Spleen (tissue), 11 donors: ENCODE data around the gene GDPD5. TPM values are rescaled to one million over a fixed set of nuclear protein-coding genes. Genes with fewer than 3 reads are reported as not detected.

ENCODE experiments used
- DNase-seq: peaks from one replicate; pipeline ENCODE4 v3.0.0-alpha.2; 2020
- H3K27ac ChIP-seq, 8 donors: fragments of 200-600 bp; sonication (generic) in 7 of 8; 1 replicate in 4 of 8; 2 replicates in 4 of 8; pipeline versions ENCODE4 v1.5.0 to v1.8.0; 2016 to 2021; ENCODE audit warnings: inconsistent platforms in 4 of 8, mild to moderate bottlenecking in 4 of 8, moderate library complexity in 1 of 8
- H3K27me3 ChIP-seq, 7 donors: fragments of 200-600 bp; sonication (generic) in 6 of 7; replicated peaks in 1 of 7; 1 replicate in 4 of 7; 2 replicates in 3 of 7; pipeline versions ENCODE4 v1.5.0 to v1.8.0; 2016 to 2021; ENCODE audit warnings: inconsistent platforms in 3 of 7, mild to moderate bottlenecking in 1 of 7
- H3K36me3 ChIP-seq, 6 donors: fragments of 200-600 bp; sonication (generic) in 5 of 6; 1 replicate in 4 of 6; 2 replicates in 2 of 6; pipeline versions ENCODE4 v1.5.0 to v1.8.0; 2016 to 2021; ENCODE audit warnings: inconsistent platforms in 2 of 6
- H3K4me1 ChIP-seq, 6 donors: fragments of 200-600 bp; sonication (generic) in 5 of 6; 1 replicate in 3 of 6; 2 replicates in 3 of 6; pipeline versions ENCODE4 v1.5.0 to v1.8.0; 2016 to 2021; ENCODE audit warnings: inconsistent platforms in 3 of 6
- H3K4me3 ChIP-seq, 8 donors: fragments of 200-600 bp; sonication (generic) in 7 of 8; 1 replicate in 4 of 8; 2 replicates in 4 of 8; pipeline versions ENCODE4 v1.5.0 to v1.8.0; 2016 to 2021; ENCODE audit warnings: inconsistent platforms in 4 of 8, mild to moderate bottlenecking in 4 of 8, moderate library complexity in 2 of 8
- H3K9me3 ChIP-seq, 8 donors: fragments of 200-600 bp; sonication (generic) in 7 of 8; 1 replicate in 4 of 8; 2 replicates in 4 of 8; pipeline versions ENCODE4 v1.5.0 to v1.8.0; 2016 to 2021; ENCODE audit warnings: inconsistent platforms in 4 of 8
- POLR2A ChIP-seq, 3 donors: fragments of 450-650 bp; IDR thresholded peaks; one replicate each; pipeline ENCODE4 v1.5.1; 2017; ENCODE audit warnings: antibody characterized with exemption in 3 of 3, mild to moderate bottlenecking in 1 of 3
- POLR2AphosphoS5 ChIP-seq, 3 donors: sonication (generic); formaldehyde crosslinking; IDR thresholded peaks; one replicate each; pipeline ENCODE4 v1.5.1; 2017; ENCODE audit warnings: antibody characterized with exemption in 3 of 3
- WGBS, 5 donors: extraction: QIAGEN DNeasy Blood & Tissue Kit in 3 of 5; methylation state at CpG; one replicate each; pipeline versions ENCODE4 v1.1.5 to v1.1.7; 2013 to 2018; 5-methylcytosine and 5-hydroxymethylcytosine counted together
- intact Hi-C: fragments of 100-400 bp; cut with DNase I; formaldehyde crosslinking; loops from one replicate; pipeline ENCODE4 v1.15.0; 2023; ENCODE audit warnings: low total_unique reads
- polyA plus RNA-seq, 3 donors: library from polyadenylated mRNA; stranded (reverse); fragments of 200-250 nt; gene quantifications; one replicate each; pipeline ENCODE4 v1.2.1, GENCODE V29; 2013
- total RNA-seq, 7 donors: library from RNA; depleted of rRNA in 3 of 7; stranded (reverse); fragments of >200 nt in 3 of 7; fragmentation: NEBNext Ultra II Directional in 4 of 7; extraction: Animal tissue kit (Norgen Biotek cat#: 25700) in 4 of 7; gene quantifications; one replicate each; pipeline versions ENCODE4 v1.1.0 to v1.2.1, GENCODE V29; 2016 to 2021
- TF ChIP-seq, protein P1 (sequence below), 11 experiments: fragments of 200-600 bp in 7 of 11; fragments of 450-650 bp in 4 of 11; sonication (generic) in 4 of 11; IDR thresholded peaks in 8 of 11; conservative IDR thresholded peaks in 3 of 11; 1 replicate in 7 of 11; 2 replicates in 4 of 11; pipeline versions ENCODE4 v1.4.0 to v1.8.0; 2016 to 2021; ENCODE audit warnings: antibody characterized with exemption in 11 of 11, inconsistent platforms in 4 of 11, mild to moderate bottlenecking in 1 of 11
- donor health status: healthy with polysubstance abuse.
- donor health status: DM: no; HTN: no; CAD: no; lungs with moderate emphysema.
- donor health status: DM: no; HTN: no; CAD: no.
- donor health status: Bipolar disorder and iron deficiency.
- donor health status: healthy.
- donor health status: DM: no; HTN: no; CAD: no.
- donor health status: DM: yes; HTN: yes; CAD: no.

GDPD5 gene
- total and polyA plus RNA-seq, 10 donors = 44.6 to 273 (median 146) TPM

- Histone ChIP-seq H3K4me1 (peaks cover 3 to 35% (median 12%) of the 10 kb centered on the region in 6 donors), H3K4me3 (no peak overlapping the region), H3K27ac (peak overlapping the region in 7 of 8 donors; percentile 58 to 82 (median 70)), H3K27me3 (no peaks in the 10 kb centered on the region), H3K36me3 (no peaks in the 10 kb centered on the region), H3K9me3 (no peaks in the 10 kb centered on the region)
- TF ChIP-seq POLR2AphosphoS5 (IDR thresholded peaks at IDR 0.05) (no peak), POLR2A (IDR thresholded peaks at IDR 0.05) (no peak)
- TF ChIP-seq, protein P1, sequence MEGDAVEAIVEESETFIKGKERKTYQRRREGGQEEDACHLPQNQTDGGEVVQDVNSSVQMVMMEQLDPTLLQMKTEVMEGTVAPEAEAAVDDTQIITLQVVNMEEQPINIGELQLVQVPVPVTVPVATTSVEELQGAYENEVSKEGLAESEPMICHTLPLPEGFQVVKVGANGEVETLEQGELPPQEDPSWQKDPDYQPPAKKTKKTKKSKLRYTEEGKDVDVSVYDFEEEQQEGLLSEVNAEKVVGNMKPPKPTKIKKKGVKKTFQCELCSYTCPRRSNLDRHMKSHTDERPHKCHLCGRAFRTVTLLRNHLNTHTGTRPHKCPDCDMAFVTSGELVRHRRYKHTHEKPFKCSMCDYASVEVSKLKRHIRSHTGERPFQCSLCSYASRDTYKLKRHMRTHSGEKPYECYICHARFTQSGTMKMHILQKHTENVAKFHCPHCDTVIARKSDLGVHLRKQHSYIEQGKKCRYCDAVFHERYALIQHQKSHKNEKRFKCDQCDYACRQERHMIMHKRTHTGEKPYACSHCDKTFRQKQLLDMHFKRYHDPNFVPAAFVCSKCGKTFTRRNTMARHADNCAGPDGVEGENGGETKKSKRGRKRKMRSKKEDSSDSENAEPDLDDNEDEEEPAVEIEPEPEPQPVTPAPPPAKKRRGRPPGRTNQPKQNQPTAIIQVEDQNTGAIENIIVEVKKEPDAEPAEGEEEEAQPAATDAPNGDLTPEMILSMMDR (IDR thresholded peaks at IDR 0.05 in 8 of 11, conservative IDR thresholded peaks at IDR 0.05 in 3 of 11) = no peak
- DNase-seq = no peak
- intact Hi-C loops = no loop called here
- 31 to 79% (median 60%) methylated on average over 1 of the region's 1 CpG for WGBS, 5 donors
Measured at GRCh38 chr11:75553889-75554257, 28.1 kb upstream of the GDPD5 start.

GRCh38 chr11:75553182-75553581, 27.4 kb upstream of the GDPD5 start:
- no peaks in the 10 kb centered on the region for H3K9me3 ChIP-seq
- intact Hi-C loops = no loop called here
- peaks cover 0 to 28% (median 5%) of the 10 kb centered on the region in 6 donors for H3K4me1 ChIP-seq
- no peaks in the 10 kb centered on the region for H3K36me3 ChIP-seq
- WGBS, 5 donors = 79 to 89% (median 86%) methylated on average over 6 of the region's 6 CpGs
- no peaks in the 10 kb centered on the region for H3K27me3 ChIP-seq
- TF ChIP-seq POLR2A (IDR thresholded peaks at IDR 0.05) = no peak
- TF ChIP-seq POLR2AphosphoS5 (IDR thresholded peaks at IDR 0.05) = no peak
- TF ChIP-seq, protein P1 (IDR thresholded peaks at IDR 0.05 in 8 of 11, conservative IDR thresholded peaks at IDR 0.05 in 3 of 11) = no peak
- H3K4me3 ChIP-seq = no peak overlapping the region
- peak overlapping the region in 3 of 8 donors; percentile 64 to 73 (median 70) for H3K27ac ChIP-seq
- no peak for DNase-seq

- no peak overlapping the region for H3K27ac ChIP-seq
- peaks cover 0 to 8% (median 0%) of the 10 kb centered on the region in 7 donors for H3K27me3 ChIP-seq
- TF ChIP-seq POLR2A (IDR thresholded peaks at IDR 0.05) = no peak
- TF ChIP-seq POLR2AphosphoS5 (IDR thresholded peaks at IDR 0.05) = no peak
- TF ChIP-seq, protein P1 (IDR thresholded peaks at IDR 0.05 in 8 of 11, conservative IDR thresholded peaks at IDR 0.05 in 3 of 11) = no peak
- H3K36me3 ChIP-seq = no peaks in the 10 kb centered on the region
- DNase-seq = no peak
- no peak overlapping the region for H3K4me3 ChIP-seq
- intact Hi-C loops = loop anchor here (10.0 kb wide), 1 partner anchor 45 kb away; no protein-coding TSS in a partner anchor
- peaks cover 0 to 17% (median 10%) of the 10 kb centered on the region in 6 donors for H3K4me1 ChIP-seq
- H3K9me3 ChIP-seq = no peaks in the 10 kb centered on the region
- 84 to 89% (median 85%) methylated on average over 5 of the region's 5 CpGs for WGBS, 5 donors
Measured at GRCh38 chr11:75549370-75549958, 23.7 kb upstream of the GDPD5 start.

DNA sequence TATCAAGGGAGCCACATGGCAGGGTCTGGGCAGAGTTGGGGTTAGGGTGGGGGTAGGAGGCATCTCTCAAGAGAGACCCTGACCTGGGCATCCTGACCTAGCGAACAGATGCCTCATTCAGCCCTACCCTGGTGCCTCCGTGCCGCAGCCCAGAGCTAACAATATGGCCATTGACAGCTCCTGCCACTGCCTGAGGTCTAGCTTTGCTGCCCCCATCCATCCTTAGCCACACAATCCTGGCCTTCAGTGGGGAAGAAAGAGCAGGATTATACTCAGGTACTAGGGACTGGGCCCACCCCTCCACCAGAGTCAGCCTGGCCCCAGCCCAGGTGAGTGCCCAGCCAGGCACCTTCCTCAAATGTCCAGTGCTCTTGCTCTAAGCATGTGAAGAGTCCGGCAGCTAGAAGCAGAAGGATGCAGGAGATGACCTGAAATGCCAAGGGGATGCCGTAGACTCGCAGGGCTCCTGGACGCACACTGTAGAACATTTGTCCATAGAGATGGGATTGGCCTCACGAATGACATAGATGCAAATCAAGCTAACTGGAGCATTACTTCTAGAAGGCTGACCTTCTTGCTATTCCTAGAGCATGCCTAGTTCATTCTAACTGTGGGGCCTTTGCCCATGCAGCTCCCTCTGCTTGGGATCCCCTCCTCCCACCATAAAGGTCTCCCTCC, 23.0 kb upstream of the GDPD5 start:
- intact Hi-C loops = loop anchor here (10.0 kb wide), 1 partner anchor 46 kb away; no protein-coding TSS in a partner anchor
- TF ChIP-seq POLR2A (IDR thresholded peaks at IDR 0.05) (no peak), POLR2AphosphoS5 (IDR thresholded peaks at IDR 0.05) (no peak)
- TF ChIP-seq, protein P1 (IDR thresholded peaks at IDR 0.05 in 8 of 11, conservative IDR thresholded peaks at IDR 0.05 in 3 of 11) = no peak
- WGBS, 5 donors = 89 to 96% (median 94%) methylated on average over 5 to 8 of the region's 8 CpGs

More for the DNA sequence above, 23.0 kb upstream of the GDPD5 start:
- Histone ChIP-seq H3K36me3 (no peaks in the 10 kb centered on the region), H3K27ac (no peak overlapping the region), H3K4me3 (no peak overlapping the region), H3K27me3 (peaks cover 0 to 8% (median 0%) of the 10 kb centered on the region in 7 donors), H3K4me1 (peaks cover 0 to 11% (median 7%) of the 10 kb centered on the region in 6 donors), H3K9me3 (no peaks in the 10 kb centered on the region)
- no peak for DNase-seq
